Astrocyte of the cerebellum (primary cell): ENCODE results near the gene CDCP1.

Experiments used
- DNase-seq: peaks from one replicate; pipeline ENCODE4 v3.0.0-alpha.2; 2011; ENCODE audit warnings: low read depth
- H3K4me3 ChIP-seq: 2 replicates; pipeline ENCODE4 v1.5.1; 2011; ENCODE audit warnings: mild to moderate bottlenecking, low read depth, low read length, moderate library complexity
- CTCF ChIP-seq: IDR thresholded peaks from 2 replicates; pipeline ENCODE4 v1.5.1; 2012; ENCODE audit warnings: low read length, low read depth, moderate library complexity, mild to moderate bottlenecking; ENCODE audit errors: missing control alignments
- in situ Hi-C: cut with HindIII; loops from 2 replicates; pipeline ENCODE4 v1.10.0; 2017; ENCODE audit warnings: low sequenced_read_pairs

The CDCP1 gene

GRCh38 chr3:45187694-45188141, 41.5 kb upstream of the CDCP1 start:
- no peak for TF ChIP-seq CTCF
- no peak for DNase-seq
- in situ Hi-C loops = no loop called here
- no peak overlapping the region for H3K4me3 ChIP-seq

GRCh38 chr3:45186871-45187270, 40.7 kb upstream of the CDCP1 start:
- in situ Hi-C loops = no loop called here
- DNase-seq = no peak
- H3K4me3 ChIP-seq = no peak overlapping the region
- TF ChIP-seq CTCF = no peak

GRCh38 chr3:45185461-45185860, 39.3 kb upstream of the CDCP1 start:
- in situ Hi-C loops = no loop called here
- no peak for TF ChIP-seq CTCF
- no peak for DNase-seq
- H3K4me3 ChIP-seq = no peak overlapping the region

- no peak overlapping the region for H3K4me3 ChIP-seq
- in situ Hi-C loops = no loop called here
- no peak for DNase-seq
- no peak for TF ChIP-seq CTCF
Observed at GRCh38 chr3:45185052-45185451, 38.9 kb upstream of the CDCP1 start.

- no peak for DNase-seq
- H3K4me3 ChIP-seq = no peak overlapping the region
- in situ Hi-C loops = no loop called here
- no peak for TF ChIP-seq CTCF
Observed at GRCh38 chr3:45183872-45184262, 37.7 kb upstream of the CDCP1 start.

- DNase-seq = peak; percentile 41
- in situ Hi-C loops = no loop called here
- TF ChIP-seq CTCF = no peak
- H3K4me3 ChIP-seq = no peak overlapping the region
Observed at GRCh38 chr3:45182915-45183871, 37.0 kb upstream of the CDCP1 start.
